SK-N-SH (cell line): ENCODE results near the gene TMEM14B. TPM values are rescaled to one million over a fixed set of nuclear protein-coding genes. Genes with fewer than 3 reads are reported as not detected.
A peak's percentile ranks its signal among the peaks of the same experiment; 100 is the strongest.

ENCODE experiments used
- CTCF ChIA-PET: fragments of 300-600, 350-600 bp; formaldehyde crosslinking; extraction: SDS; loops from one replicate; lab custom pipeline; 2021; lab: Yijun Ruan, JAX
- POLR2A ChIA-PET: fragments of 350-600 bp; sonication (Branson Sonifier 250); formaldehyde crosslinking; extraction: SDS; loops from one replicate; lab custom pipeline; 2020; ENCODE audit warnings: antibody characterized with exemption, inconsistent platforms; lab: Yijun Ruan, JAX
- DNase-seq: peaks from one replicate; pipeline ENCODE4 v3.0.0; 2012
- H2AFZ ChIP-seq: fragments of 200-600 bp; sonication (generic); 2 replicates; pipeline ENCODE4 v1.8.1; 2016; ENCODE audit warnings: antibody characterized with exemption, mild to moderate bottlenecking, low read depth
- H3F3A ChIP-seq: fragments of 200-600 bp; sonication (generic); replicated peaks from 2 replicates; pipeline ENCODE3; 2016; ENCODE audit warnings: antibody characterized with exemption, mild to moderate bottlenecking; ENCODE audit not compliant: insufficient read depth
- H3K27ac ChIP-seq, 2 experiments: fragments of 200-500 bp in 1 of 2; fragments of 200-600 bp in 1 of 2; sonication (Bioruptor generic) in 1 of 2; sonication (generic), shearing (Covaris generic) in 1 of 2; 2 replicates each; pipeline versions ENCODE4 v1.5.1 to v1.6.1; 2014 to 2016; ENCODE audit warnings: low read depth in 2 of 2, inconsistent platforms in 1 of 2, low read length in 1 of 2, mild to moderate bottlenecking in 1 of 2, mixed read lengths in 1 of 2
- H3K27me3 ChIP-seq: fragments of 200-600 bp; sonication (generic), shearing (Covaris generic); 2 replicates; pipeline ENCODE4 v1.6.1; 2016; ENCODE audit warnings: mixed run types; ENCODE audit not compliant: insufficient read depth
- H3K36me3 ChIP-seq, 2 experiments: fragments of 200-500 bp in 1 of 2; fragments of 200-600 bp in 1 of 2; sonication (Bioruptor generic) in 1 of 2; sonication (generic) in 1 of 2; replicated peaks in 1 of 2; 2 replicates each; pipeline versions ENCODE3 to v1.5.1; 2014 to 2016; ENCODE audit warnings: low read length in 1 of 2, mild to moderate bottlenecking in 1 of 2; ENCODE audit not compliant: insufficient read depth in 2 of 2, control insufficient read depth in 1 of 2
- H3K4me1 ChIP-seq, 2 experiments: fragments of 200-500 bp in 1 of 2; fragments of 200-600 bp in 1 of 2; sonication (Bioruptor generic) in 1 of 2; sonication (generic), shearing (Covaris generic) in 1 of 2; 2 replicates each; pipeline versions ENCODE4 v1.5.1 to v1.6.1; 2014 to 2016; ENCODE audit warnings: low read depth in 1 of 2, low read length in 1 of 2, mixed run types in 1 of 2; ENCODE audit not compliant: insufficient read depth in 2 of 2, control insufficient read depth in 1 of 2
- H3K4me2 ChIP-seq: fragments of 200-600 bp; sonication (generic), shearing (Covaris generic); 2 replicates; pipeline ENCODE4 v1.6.1; 2017; ENCODE audit warnings: mixed run types
- H3K4me3 ChIP-seq, 2 experiments: fragments of 200-500 bp in 1 of 2; fragments of 200-600 bp in 1 of 2; sonication (Bioruptor generic) in 1 of 2; sonication (generic), shearing (Covaris generic) in 1 of 2; 2 replicates each; pipeline versions ENCODE4 v1.5.1 to v1.8.1; 2014 to 2016; ENCODE audit warnings: low read depth in 2 of 2, inconsistent platforms in 1 of 2, low read length in 1 of 2, mild to moderate bottlenecking in 1 of 2, mixed read lengths in 1 of 2, moderate library complexity in 1 of 2
- H3K79me2 ChIP-seq: fragments of 200-600 bp; sonication (generic); 2 replicates; pipeline ENCODE4 v1.8.1; 2017; ENCODE audit warnings: mild to moderate bottlenecking; ENCODE audit not compliant: insufficient read depth
- H3K9ac ChIP-seq: fragments of 200-600 bp; sonication (generic); 2 replicates; pipeline ENCODE4 v1.6.1; 2017; ENCODE audit warnings: mixed run types
- H3K9me2 ChIP-seq: fragments of 200-600 bp; sonication (generic); 2 replicates; pipeline ENCODE4 v1.6.1; 2017; ENCODE audit warnings: mixed run types
- H3K9me3 ChIP-seq: fragments of 200-600 bp; sonication (generic); 2 replicates; pipeline ENCODE4 v1.6.1; 2017; ENCODE audit warnings: mixed run types, mild to moderate bottlenecking, moderate library complexity
- H4K20me1 ChIP-seq: fragments of 200-600 bp; sonication (generic); 2 replicates; pipeline ENCODE4 v1.6.1; 2017; ENCODE audit warnings: mild to moderate bottlenecking, mixed run types; ENCODE audit not compliant: insufficient read depth
- CHD2 ChIP-seq: fragments of 150-350 bp; IDR thresholded peaks from 2 replicates; pipeline ENCODE4 v1.6.1; 2018; ENCODE audit warnings: low read length; ENCODE audit not compliant: partially characterized antibody
- ELF1 ChIP-seq: IDR thresholded peaks from 2 replicates; pipeline ENCODE4 v1.4.0; 2012
- EP300 ChIP-seq, 2 experiments: IDR thresholded peaks; 2 replicates each; pipeline versions ENCODE4 v1.4.0 to v1.6.1; 2012; ENCODE audit warnings: borderline replicate concordance in 1 of 2, low read depth in 1 of 2, low read length in 1 of 2
- EZH2phosphoT487 ChIP-seq: fragments of 200-600 bp; sonication (generic); IDR thresholded peaks from 2 replicates; pipeline ENCODE4 v1.6.1; 2017; ENCODE audit warnings: low read depth, mixed run types, mild to moderate bottlenecking, antibody characterized with exemption, moderate library complexity, borderline replicate concordance
- GABPA ChIP-seq: IDR thresholded peaks from 2 replicates; pipeline ENCODE4 v1.4.0; 2012; ENCODE audit warnings: low read depth, mild to moderate bottlenecking
- JUND ChIP-seq: IDR thresholded peaks from 2 replicates; pipeline ENCODE4 v1.4.0; 2012
- MXI1 ChIP-seq: IDR thresholded peaks from 2 replicates; pipeline ENCODE4 v1.6.1; 2012; ENCODE audit warnings: mild to moderate bottlenecking, low read depth, low read length, improper control_type of control experiment
- NFIC ChIP-seq: IDR thresholded peaks from 2 replicates; pipeline ENCODE4 v1.4.0; 2012; ENCODE audit warnings: borderline replicate concordance
- NRF1 ChIP-seq: IDR thresholded peaks from 2 replicates; pipeline ENCODE4 v1.6.1; 2012; ENCODE audit warnings: low read depth, mild to moderate bottlenecking, low read length
- POLR2AphosphoS5 ChIP-seq: IDR thresholded peaks from 2 replicates; pipeline ENCODE4 v1.6.1; 2012; ENCODE audit warnings: low read depth, low read length
- RCOR1 ChIP-seq: fragments of 150-350 bp; IDR thresholded peaks from 2 replicates; pipeline ENCODE4 v1.6.1; 2017; ENCODE audit warnings: antibody characterized with exemption, low read length
- RFX5 ChIP-seq: IDR thresholded peaks from 2 replicates; pipeline ENCODE4 v1.6.1; 2012; ENCODE audit warnings: mild to moderate bottlenecking, improper control_type of control experiment, low read length
- RXRA ChIP-seq: IDR thresholded peaks from 2 replicates; pipeline ENCODE4 v1.4.0; 2012; ENCODE audit warnings: low read depth, mild to moderate bottlenecking, borderline replicate concordance
- SIN3A ChIP-seq: IDR thresholded peaks from 2 replicates; pipeline ENCODE4 v1.6.1; 2012; ENCODE audit warnings: low read depth, mild to moderate bottlenecking, low read length, moderate library complexity, borderline replicate concordance
- TAF1 ChIP-seq: IDR thresholded peaks from 2 replicates; pipeline ENCODE4 v1.6.1; 2012; ENCODE audit warnings: low read depth, mild to moderate bottlenecking, low read length, moderate library complexity, borderline replicate concordance
- YY1 ChIP-seq: IDR thresholded peaks from 2 replicates; pipeline ENCODE4 v1.4.0; 2012; ENCODE audit warnings: low read depth, mild to moderate bottlenecking
- WGBS: methylation state at CpG from one replicate; pipeline ENCODE4 v1.1.6; 2017; ENCODE audit warnings: low lambda C conversion rate; 5-methylcytosine and 5-hydroxymethylcytosine counted together
- polyA plus RNA-seq, 3 experiments: library from polyadenylated mRNA; depleted of rRNA; stranded (reverse); fragments of >200 nt; gene quantifications; 2 replicates each; pipeline ENCODE4 v1.2.3, GENCODE V29; 2012
- TF ChIP-seq, protein P1 (sequence below): IDR thresholded peaks from 2 replicates; pipeline ENCODE4; 2012
- TF ChIP-seq, protein P2 (sequence below): IDR thresholded peaks from 2 replicates; pipeline ENCODE4 v1.4.0; 2012; ENCODE audit warnings: low read depth
- TF ChIP-seq, protein P3 (sequence below): IDR thresholded peaks from 2 replicates; pipeline ENCODE4 v1.6.1; 2012; ENCODE audit warnings: mild to moderate bottlenecking, low read depth, low read length, moderate library complexity
- TF ChIP-seq, protein P4 (sequence below): IDR thresholded peaks from 2 replicates; pipeline ENCODE4 v1.4.0; 2012; ENCODE audit warnings: low read depth, borderline replicate concordance

TMEM14B gene
- polyA plus RNA-seq, 1 of the 3 experiments (the other 2 are of a cell fraction): 93.6 TPM

DNA sequence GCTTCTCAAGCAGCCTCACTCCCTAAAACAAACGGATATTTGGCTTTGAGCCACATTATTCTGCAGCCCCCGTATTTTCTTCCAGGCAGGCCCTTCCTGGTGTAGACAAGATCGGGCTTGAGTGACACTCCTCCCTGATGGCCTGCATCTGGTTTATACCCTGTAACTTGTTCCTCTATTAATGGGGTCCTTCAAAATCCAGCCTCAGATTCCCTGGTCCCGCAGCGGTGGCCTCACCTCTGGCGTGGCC lies 25.1 kb upstream of the TMEM14B start:
- CTCF ChIA-PET: interaction anchor here (0.8 to 1.2 kb wide), 3 partner anchors 25 to 216 kb away, joined by 3 to 4 read pairs (median 3); partner anchors contain the start of gene TMEM14B
- POLR2A ChIA-PET: interaction anchor here (0.6 to 4.7 kb wide), 5 partner anchors 15 to 165 kb away, joined by 3 to 66 read pairs (median 3); partner anchors contain the start of genes C6orf52, PAK1IP1, SYCP2L and TMEM14B
- Histone ChIP-seq H3K4me1 (peaks cover 9 to 16% of the 10 kb centered on the region in 2 experiments; a peak in 2 of 4 replicates), H3K4me2 (peak overlapping the region; percentile 85), H3K79me2 (peaks cover 38% of the 10 kb centered on the region), H3K27me3 (no peaks in the 10 kb centered on the region), H3K27ac (peak overlapping the region; percentile 86 to 88), H3K9me2 (no peaks in the 10 kb centered on the region), H3K4me3 (peak overlapping the region; percentile 65 to 93), H2AFZ (peak overlapping the region; percentile 89), H3F3A (peaks cover 7% of the 10 kb centered on the region), H4K20me1 (no peaks in the 10 kb centered on the region), H3K9me3 (no peaks in the 10 kb centered on the region), H3K36me3 (peaks cover 0 to 6% of the 10 kb centered on the region in 2 experiments), H3K9ac (peak overlapping the region; percentile 87)
- TF ChIP-seq RCOR1: no peak
- TF ChIP-seq, protein P1, sequence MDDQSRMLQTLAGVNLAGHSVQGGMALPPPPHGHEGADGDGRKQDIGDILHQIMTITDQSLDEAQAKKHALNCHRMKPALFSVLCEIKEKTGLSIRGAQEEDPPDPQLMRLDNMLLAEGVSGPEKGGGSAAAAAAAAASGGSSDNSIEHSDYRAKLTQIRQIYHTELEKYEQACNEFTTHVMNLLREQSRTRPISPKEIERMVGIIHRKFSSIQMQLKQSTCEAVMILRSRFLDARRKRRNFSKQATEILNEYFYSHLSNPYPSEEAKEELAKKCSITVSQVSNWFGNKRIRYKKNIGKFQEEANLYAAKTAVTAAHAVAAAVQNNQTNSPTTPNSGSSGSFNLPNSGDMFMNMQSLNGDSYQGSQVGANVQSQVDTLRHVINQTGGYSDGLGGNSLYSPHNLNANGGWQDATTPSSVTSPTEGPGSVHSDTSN: 0 out of 2 replicates have a peak, but pooled peaks have one; percentile 9
- TF ChIP-seq NFIC: peak; percentile 49
- WGBS: 0% methylated on average over 6 of the region's 6 CpGs
- DNase-seq: no peak

DNA sequence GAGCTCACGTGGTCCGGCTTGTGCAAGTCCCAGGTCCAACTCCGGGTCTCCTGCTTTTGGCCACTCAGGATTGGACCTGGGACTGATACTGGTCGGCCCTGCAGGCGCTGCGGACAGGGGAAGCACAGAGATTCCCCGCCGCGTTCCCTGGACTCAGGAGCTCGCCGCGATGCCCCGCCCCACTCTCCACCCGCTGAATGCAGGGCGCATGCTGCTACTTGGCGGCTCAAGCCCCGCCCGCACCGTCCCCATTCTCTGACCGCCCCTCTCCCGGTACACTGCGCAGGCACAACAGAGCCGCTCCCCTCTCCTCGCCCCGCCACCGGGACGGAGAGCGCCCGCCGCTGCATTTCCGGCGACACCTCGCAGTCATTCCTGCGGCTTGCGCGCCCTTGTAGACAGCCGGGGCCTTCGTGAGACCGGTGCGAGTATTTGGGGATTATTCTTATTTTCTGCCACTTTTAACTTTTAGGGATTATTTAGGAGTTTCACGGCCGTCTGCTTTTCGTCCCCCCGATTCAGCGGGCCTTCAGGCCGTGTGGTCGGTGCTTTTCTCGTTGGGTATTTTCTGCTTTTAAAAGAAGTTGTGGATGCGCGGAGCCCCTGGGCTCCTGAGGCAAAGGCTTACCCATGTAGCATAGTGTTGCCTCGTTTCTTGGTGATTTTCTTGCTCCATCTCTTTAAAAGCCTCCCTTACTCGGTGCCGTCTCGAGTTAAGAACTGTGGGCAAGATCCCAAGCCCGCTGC lies 24.6 kb upstream of the TMEM14B start, which contains the start of gene TMEM14C:
TMEM14C (plus strand) TSS at position 251 of the 747 bp plus-strand sequence. CDS start 1,544 bp downstream, outside the sequence.
- WGBS: under 1% methylated on average over 30 of the region's 55 CpGs
- CTCF ChIA-PET: interaction anchor here (0.8 to 1.3 kb wide), 5 partner anchors 24 to 346 kb away, joined by 3 to 4 read pairs (median 3); partner anchors contain the start of gene TMEM14B
- TF ChIP-seq EP300 (IDR thresholded peaks at IDR 0.05; ENCODE audit: borderline replicate concordance in 1 of 2, low read depth in 1 of 2, low read length in 1 of 2) (0 out of 4 replicates have a peak, but pooled peaks of 1 of the 2 experiments have one; percentile 5), RFX5 (no peak), SIN3A (peak; percentile 69; the same call in 1 of the 2 replicates), JUND (no peak), RXRA (no peak), GABPA (peak; percentile 51; the same call in 1 of the 2 replicates), CHD2 (peak; percentile 10), RCOR1 (0 out of 2 replicates have a peak, but pooled peaks have one; percentile 13), MXI1 (peak; percentile 96), NRF1 (peak; percentile 75), POLR2AphosphoS5 (peak; percentile 58; the same call in 1 of the 2 replicates), EZH2phosphoT487 (no peak), ELF1 (0 out of 2 replicates have a peak, but pooled peaks have one; percentile 12), YY1 (no peak), TAF1 (peak; percentile 73; the same call in 1 of the 2 replicates)
- TF ChIP-seq, protein P2, sequence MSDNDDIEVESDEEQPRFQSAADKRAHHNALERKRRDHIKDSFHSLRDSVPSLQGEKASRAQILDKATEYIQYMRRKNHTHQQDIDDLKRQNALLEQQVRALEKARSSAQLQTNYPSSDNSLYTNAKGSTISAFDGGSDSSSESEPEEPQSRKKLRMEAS: peak; percentile 70
- TF ChIP-seq, protein P3, sequence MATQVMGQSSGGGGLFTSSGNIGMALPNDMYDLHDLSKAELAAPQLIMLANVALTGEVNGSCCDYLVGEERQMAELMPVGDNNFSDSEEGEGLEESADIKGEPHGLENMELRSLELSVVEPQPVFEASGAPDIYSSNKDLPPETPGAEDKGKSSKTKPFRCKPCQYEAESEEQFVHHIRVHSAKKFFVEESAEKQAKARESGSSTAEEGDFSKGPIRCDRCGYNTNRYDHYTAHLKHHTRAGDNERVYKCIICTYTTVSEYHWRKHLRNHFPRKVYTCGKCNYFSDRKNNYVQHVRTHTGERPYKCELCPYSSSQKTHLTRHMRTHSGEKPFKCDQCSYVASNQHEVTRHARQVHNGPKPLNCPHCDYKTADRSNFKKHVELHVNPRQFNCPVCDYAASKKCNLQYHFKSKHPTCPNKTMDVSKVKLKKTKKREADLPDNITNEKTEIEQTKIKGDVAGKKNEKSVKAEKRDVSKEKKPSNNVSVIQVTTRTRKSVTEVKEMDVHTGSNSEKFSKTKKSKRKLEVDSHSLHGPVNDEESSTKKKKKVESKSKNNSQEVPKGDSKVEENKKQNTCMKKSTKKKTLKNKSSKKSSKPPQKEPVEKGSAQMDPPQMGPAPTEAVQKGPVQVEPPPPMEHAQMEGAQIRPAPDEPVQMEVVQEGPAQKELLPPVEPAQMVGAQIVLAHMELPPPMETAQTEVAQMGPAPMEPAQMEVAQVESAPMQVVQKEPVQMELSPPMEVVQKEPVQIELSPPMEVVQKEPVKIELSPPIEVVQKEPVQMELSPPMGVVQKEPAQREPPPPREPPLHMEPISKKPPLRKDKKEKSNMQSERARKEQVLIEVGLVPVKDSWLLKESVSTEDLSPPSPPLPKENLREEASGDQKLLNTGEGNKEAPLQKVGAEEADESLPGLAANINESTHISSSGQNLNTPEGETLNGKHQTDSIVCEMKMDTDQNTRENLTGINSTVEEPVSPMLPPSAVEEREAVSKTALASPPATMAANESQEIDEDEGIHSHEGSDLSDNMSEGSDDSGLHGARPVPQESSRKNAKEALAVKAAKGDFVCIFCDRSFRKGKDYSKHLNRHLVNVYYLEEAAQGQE: 0 out of 2 replicates have a peak, but pooled peaks have one; percentile 5
- TF ChIP-seq, protein P4, sequence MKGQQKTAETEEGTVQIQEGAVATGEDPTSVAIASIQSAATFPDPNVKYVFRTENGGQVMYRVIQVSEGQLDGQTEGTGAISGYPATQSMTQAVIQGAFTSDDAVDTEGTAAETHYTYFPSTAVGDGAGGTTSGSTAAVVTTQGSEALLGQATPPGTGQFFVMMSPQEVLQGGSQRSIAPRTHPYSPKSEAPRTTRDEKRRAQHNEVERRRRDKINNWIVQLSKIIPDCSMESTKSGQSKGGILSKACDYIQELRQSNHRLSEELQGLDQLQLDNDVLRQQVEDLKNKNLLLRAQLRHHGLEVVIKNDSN: peak; percentile 84

More for the DNA sequence above, 24.6 kb upstream of the TMEM14B start, which contains the start of gene TMEM14C:
- no peaks in the 10 kb centered on the region for H3K9me3 ChIP-seq
- H2AFZ ChIP-seq: peak within 1 kb of the TSS; percentile 95
- peaks cover 9 to 16% of the 10 kb centered on the region in 2 experiments; a peak in 2 of 4 replicates for H3K4me1 ChIP-seq
- H3K27me3 ChIP-seq: no peaks in the 10 kb centered on the region
- H3K4me3 ChIP-seq: peak within 1 kb of the TSS; percentile 65 to 93
- H3K27ac ChIP-seq: peak within 1 kb of the TSS; percentile 88 to 90
- DNase-seq: peak; percentile 97
- peak within 1 kb of the TSS; percentile 85 for H3K4me2 ChIP-seq
- peak within 1 kb of the TSS; percentile 87 for H3K9ac ChIP-seq
- H3K36me3 ChIP-seq: peaks cover 3 to 9% of the 10 kb centered on the region in 2 experiments
- no peaks in the 10 kb centered on the region for H3K9me2 ChIP-seq
- POLR2A ChIA-PET: interaction anchor here (1.0 to 4.7 kb wide), 5 partner anchors 15 to 164 kb away, joined by 3 to 66 read pairs (median 4); partner anchors contain the start of genes C6orf52, PAK1IP1, SYCP2L and TMEM14B
- H3K79me2 ChIP-seq: peaks cover 43% of the 10 kb centered on the region
- H4K20me1 ChIP-seq: no peaks in the 10 kb centered on the region
- H3F3A ChIP-seq: peaks cover 7% of the 10 kb centered on the region
